GM12891 (cell line): ENCODE measurements around the gene TDRD12.

Source experiments
- POLR2A ChIP-seq: IDR thresholded peaks from 2 replicates; pipeline ENCODE4 v1.6.1; 2011; ENCODE audit warnings: low read depth, low read length, control low read depth
- POLR2AphosphoS5 ChIP-seq: IDR thresholded peaks from 2 replicates; pipeline ENCODE4 v1.6.1; 2011; ENCODE audit warnings: low read depth, low read length, control low read depth
- SPI1 ChIP-seq: IDR thresholded peaks from 2 replicates; pipeline ENCODE4 v1.6.1; 2011; ENCODE audit warnings: low read depth, low read length, control low read depth
- TAF1 ChIP-seq: IDR thresholded peaks from 2 replicates; pipeline ENCODE4 v1.6.1; 2011; ENCODE audit warnings: low read depth, low read length, control low read depth

DNA sequence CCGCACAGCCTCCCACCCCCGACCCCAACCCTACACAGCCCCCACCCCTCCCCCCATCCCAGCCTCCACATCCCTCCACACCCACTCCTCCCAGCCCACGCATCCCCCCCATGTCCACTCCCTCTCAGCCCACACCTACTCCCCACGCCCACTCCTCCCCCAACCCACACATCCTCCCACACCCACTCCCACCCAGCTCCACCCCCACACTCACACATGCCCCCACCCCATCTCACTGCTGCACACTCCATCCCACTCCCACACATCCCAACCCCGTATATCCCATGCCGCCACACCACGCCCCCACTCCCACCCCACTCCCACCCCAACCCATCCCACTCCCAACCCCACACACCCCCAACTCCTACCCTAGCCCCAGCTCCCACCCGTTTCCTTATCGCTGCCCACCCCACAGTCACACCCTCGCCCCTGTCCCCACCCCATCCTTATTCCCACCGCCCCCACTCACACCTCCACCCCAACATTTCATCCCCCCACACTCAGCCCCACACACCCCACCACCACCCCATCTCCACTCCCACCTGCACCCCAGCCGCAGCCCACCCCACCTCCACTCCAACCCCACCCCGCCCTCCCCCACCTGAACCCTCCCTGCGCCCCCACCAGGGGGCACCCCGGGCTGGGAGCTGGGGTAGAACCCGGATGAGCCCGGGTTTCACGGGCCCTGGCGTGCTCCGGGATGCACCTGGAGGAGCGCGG lies 809 bp downstream of the TDRD12 start:
- TF ChIP-seq POLR2AphosphoS5 (no peak), POLR2A (no peak), TAF1 (no peak), SPI1 (no peak)
